ENCODE results near the gene CCT6B. TPM values are rescaled to one million over a fixed set of nuclear protein-coding genes. Genes with fewer than 3 reads are reported as not detected.

CCT6B gene
- total and polyA plus RNA-seq, 2 of the 13 experiments (the other 11 are each of a cell fraction or from before 2014, with no cell fraction given) = 0.41 to 1.4 TPM

GRCh38 chr17:34961093-34961911 lies at the start of gene CCT6B, which contains the start of gene ZNF830 (continued):
- TF ChIP-seq ZNF432 (CRISPR knock-in tag; IDR thresholded peaks at IDR 0.05; ENCODE audit: borderline replicate concordance) (no peak), GLI4 (CRISPR knock-in tag; IDR thresholded peaks at IDR 0.05; ENCODE audit: borderline replicate concordance) (no peak), ELF1 (CRISPR knock-in tag; IDR thresholded peaks at IDR 0.05) (peak; percentile 75; the same call in 1 of the 2 replicates), ZNF224 (CRISPR knock-in tag; IDR thresholded peaks at IDR 0.05) (peak; percentile 88; the same call in 1 of the 2 replicates), ZNF713 (CRISPR knock-in tag; IDR thresholded peaks at IDR 0.05) (peak; percentile 68; the same call in 1 of the 2 replicates), AHR (CRISPR knock-in tag; IDR thresholded peaks at IDR 0.05) (no peak), NR0B2 (CRISPR knock-in tag; IDR thresholded peaks at IDR 0.05) (no peak), ZNF513 (CRISPR knock-in tag; conservative IDR thresholded peaks at IDR 0.05) (peak; percentile 74; the same call in 1 of the 2 replicates), ZNF747 (CRISPR knock-in tag; IDR thresholded peaks at IDR 0.05; ENCODE audit: borderline replicate concordance) (peak; percentile 78; the same call in 1 of the 2 replicates), SNAPC2 (CRISPR knock-in tag; IDR thresholded peaks at IDR 0.05) (no peak), ZNF83 (CRISPR knock-in tag; IDR thresholded peaks at IDR 0.05; ENCODE audit: borderline replicate concordance) (no peak), ZBTB14 (CRISPR knock-in tag; IDR thresholded peaks at IDR 0.05) (0 out of 2 replicates have a peak, but pooled peaks have one; percentile 34), BCLAF1 (IDR thresholded peaks at IDR 0.05) (no peak), XRCC5 (optimal IDR thresholded peaks at IDR 0.05; ENCODE audit: low read length) (peak; percentile 63), TARDBP (CRISPR knock-in tag; IDR thresholded peaks at IDR 0.05) (0 out of 2 replicates have a peak, but pooled peaks have one; percentile 40), HMGXB4 (CRISPR knock-in tag; IDR thresholded peaks at IDR 0.05; ENCODE audit: borderline replicate concordance in 1 of 2, low read depth in 1 of 2) (peak; percentile 57 to 75), ZNF788 (CRISPR knock-in tag; IDR thresholded peaks at IDR 0.05; ENCODE audit: borderline replicate concordance) (peak; percentile 78; the same call in 1 of the 2 replicates), TCF12 (IDR thresholded peaks at IDR 0.05) (no peak), TCF12 (CRISPR knock-in tag; IDR thresholded peaks at IDR 0.05) (no peak), HHEX (CRISPR knock-in tag; IDR thresholded peaks at IDR 0.05) (no peak), FIP1L1 (IDR thresholded peaks at IDR 0.05; ENCODE audit: borderline replicate concordance, insufficient read depth, low read depth, low read length) (no peak)
